Uterus (tissue), 2 donors: ENCODE measurements around the gene FBRSL1.

Experiments used
- CTCF ChIP-seq, 4 experiments: fragments of 200-600 bp in 2 of 4; fragments of 450-650 bp in 2 of 4; sonication (generic) in 2 of 4; IDR thresholded peaks; one replicate each; pipeline ENCODE4 v1.5.1; 2016 to 2019; ENCODE audit warnings: antibody characterized with exemption in 4 of 4, mild to moderate bottlenecking in 2 of 4, moderate library complexity in 1 of 4
- POLR2A ChIP-seq, 2 donors: fragments of 450-650 bp; IDR thresholded peaks; one replicate each; pipeline ENCODE4 v1.6.1; 2016; ENCODE audit warnings: antibody characterized with exemption in 2 of 2, mild to moderate bottlenecking in 1 of 2, moderate library complexity in 1 of 2

DNA sequence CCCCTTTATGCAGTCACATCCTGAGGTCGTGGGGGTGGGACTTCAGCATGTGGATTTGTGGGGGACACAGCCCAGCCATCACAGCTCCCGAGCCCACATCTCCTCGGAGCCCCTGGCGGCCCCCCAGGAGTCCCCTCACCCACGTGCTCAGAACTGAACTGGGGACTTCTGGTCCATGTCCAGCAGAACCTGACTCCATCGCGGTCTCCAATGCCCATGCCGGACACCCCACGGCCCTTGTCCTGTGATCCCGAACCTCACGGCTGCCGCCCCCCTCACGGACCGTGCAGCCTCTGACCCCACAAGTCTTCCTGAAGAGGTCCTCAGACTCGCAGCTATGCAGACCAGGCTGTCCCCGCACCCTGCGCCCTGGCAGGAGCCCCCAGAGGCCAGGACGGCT lies 13.5 kb upstream of the FBRSL1 start:
- no peak for TF ChIP-seq CTCF (IDR thresholded peaks at IDR 0.05)
- TF ChIP-seq POLR2A (IDR thresholded peaks at IDR 0.05): no peak
